LNCAP (cell line): ENCODE measurements around the gene MET.

Source experiments
- TF ChIP-seq, protein P1 (sequence below): fragments of 450-650 bp; IDR thresholded peaks from 2 replicates; pipeline ENCODE4 v1.5.1; 2017; ENCODE audit warnings: mild to moderate bottlenecking

Gene MET

DNA sequence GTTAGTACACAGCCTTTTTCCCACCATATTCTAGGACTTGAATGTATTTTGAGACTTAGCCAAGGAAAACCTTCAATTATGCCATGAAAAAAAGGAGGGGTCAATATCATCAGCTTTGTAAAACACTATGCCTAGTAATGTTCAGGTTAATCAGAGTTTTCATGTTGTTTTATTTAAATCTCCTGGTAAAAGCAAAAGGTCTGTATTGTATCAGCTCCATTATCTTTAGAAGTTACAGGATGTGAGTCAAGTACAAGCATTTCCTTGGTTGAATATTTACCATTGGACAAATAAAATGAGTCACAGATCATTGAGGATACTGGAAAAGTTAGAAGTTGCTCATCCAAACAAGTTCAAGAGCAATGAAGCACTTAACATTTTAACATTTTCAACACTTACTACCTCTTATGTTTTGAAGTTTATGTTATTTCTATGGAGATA is 100.4 kb downstream of the MET start:
- TF ChIP-seq, protein P1, sequence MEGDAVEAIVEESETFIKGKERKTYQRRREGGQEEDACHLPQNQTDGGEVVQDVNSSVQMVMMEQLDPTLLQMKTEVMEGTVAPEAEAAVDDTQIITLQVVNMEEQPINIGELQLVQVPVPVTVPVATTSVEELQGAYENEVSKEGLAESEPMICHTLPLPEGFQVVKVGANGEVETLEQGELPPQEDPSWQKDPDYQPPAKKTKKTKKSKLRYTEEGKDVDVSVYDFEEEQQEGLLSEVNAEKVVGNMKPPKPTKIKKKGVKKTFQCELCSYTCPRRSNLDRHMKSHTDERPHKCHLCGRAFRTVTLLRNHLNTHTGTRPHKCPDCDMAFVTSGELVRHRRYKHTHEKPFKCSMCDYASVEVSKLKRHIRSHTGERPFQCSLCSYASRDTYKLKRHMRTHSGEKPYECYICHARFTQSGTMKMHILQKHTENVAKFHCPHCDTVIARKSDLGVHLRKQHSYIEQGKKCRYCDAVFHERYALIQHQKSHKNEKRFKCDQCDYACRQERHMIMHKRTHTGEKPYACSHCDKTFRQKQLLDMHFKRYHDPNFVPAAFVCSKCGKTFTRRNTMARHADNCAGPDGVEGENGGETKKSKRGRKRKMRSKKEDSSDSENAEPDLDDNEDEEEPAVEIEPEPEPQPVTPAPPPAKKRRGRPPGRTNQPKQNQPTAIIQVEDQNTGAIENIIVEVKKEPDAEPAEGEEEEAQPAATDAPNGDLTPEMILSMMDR: no peak

DNA sequence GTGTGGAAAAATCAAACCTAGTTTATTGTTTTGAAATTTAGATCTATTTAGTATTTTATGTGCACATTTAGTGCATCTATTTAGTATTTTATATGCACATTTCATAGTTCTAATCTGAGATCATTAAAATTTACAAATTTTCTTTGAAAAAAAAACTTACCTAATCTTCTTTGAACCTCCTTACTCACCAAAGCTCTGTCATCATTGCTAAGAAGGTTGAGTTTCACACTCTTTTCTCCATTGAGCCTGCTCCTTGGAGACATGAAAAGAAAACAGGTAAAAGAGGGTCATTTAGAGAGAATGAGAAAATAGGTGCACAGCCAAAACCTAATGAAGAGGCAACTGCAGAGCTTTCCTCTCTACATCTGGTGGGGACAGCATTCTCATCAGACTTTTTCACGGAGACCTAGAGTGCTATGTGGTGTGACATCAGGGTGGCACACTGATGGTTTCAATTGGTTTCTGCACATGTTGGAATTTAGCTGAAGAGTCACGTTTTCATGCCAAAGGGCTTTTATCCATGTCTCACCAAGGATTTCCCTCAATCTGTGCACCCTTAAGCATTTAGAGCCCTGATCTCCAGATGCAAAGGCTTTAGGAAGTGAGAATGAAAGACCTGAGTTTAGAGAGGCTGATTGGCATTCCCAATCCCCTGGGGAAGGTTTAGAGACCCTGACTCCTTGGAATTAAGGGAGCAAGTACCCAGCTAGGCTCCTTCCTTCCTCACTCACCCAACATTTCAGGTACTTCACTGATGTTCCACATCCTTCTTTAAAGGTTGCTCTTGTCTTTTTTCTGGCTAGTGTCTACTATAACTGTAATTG is 101.1 kb downstream of the MET start:
- TF ChIP-seq, protein P1: no peak

DNA sequence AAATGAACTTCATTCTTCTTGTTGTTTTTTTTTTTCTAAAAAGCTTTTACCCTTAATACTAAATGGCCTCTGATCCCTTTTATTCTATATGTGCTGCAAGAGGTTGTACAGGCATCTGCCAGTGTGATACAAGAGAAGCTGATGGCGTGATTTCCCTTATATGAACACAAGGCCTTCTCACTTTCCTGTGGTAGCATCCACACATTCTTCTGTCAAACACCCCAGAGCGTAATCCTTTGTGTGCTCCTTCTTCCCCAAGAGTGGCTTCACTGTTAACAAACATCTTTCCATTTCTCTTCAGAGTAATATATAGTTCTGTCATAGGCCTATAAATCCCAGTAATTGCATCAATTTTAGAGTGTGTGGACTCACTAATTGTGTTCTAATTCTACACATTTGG is 104.0 kb downstream of the MET start:
- TF ChIP-seq, protein P1: no peak

DNA sequence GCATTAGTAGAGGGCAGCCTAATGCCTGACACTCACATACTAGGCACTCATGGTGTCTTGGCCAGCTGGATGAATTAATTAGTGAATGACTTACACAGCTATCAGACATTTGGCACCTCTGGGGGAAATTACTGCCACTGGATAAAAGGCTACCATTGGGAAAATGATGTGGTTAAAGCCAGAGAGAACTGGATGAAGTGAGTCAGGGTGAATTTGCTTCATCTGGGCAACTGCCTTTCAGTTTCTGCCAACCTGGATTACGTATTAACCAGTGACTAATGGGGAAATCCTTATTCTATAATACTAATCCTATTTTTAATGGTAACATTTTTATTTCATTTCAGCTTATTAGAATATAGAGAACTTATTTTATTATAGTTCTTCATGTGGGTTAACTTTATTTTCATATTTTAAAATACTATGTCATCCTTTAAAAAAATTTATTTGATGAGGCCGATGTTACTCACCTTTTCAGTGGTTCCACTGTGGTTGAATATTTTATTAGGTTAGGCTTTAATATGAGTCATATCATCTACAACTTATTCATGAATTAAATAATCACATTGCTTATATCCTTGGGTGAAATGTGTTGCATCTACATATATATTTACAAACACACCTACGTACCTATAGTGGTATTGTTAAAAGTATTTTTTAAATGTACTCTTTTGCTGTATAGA is 104.8 kb downstream of the MET start:
- TF ChIP-seq, protein P1: no peak

DNA sequence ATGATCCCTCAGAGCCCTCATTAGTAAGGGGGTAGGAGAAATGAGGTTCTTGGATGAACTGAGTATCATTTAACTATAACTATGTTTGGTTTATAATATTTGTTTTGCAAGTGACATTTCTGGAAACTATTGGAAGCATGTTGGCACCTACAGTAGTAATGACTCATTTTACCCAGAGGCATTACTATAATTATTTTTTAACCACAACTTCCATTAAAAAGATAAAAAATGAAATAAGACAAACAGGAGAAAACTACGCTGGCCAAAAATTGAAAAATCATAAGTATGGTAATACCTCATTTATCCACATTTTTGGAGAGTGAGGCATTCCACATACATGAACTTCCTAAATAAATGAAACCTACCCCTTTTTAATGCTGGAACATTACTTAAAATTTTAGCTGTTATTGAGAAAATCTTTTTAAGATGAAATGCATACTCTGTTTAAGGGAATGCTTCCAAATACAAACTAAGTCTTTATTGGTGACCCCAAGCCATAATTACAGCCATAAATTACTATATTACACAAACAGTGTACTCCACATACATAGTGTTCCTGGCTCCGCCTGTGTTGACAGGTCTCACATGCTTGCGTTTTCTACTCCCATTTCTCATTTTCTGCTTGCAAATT is 105.8 kb downstream of the MET start:
- TF ChIP-seq, protein P1: no peak

DNA sequence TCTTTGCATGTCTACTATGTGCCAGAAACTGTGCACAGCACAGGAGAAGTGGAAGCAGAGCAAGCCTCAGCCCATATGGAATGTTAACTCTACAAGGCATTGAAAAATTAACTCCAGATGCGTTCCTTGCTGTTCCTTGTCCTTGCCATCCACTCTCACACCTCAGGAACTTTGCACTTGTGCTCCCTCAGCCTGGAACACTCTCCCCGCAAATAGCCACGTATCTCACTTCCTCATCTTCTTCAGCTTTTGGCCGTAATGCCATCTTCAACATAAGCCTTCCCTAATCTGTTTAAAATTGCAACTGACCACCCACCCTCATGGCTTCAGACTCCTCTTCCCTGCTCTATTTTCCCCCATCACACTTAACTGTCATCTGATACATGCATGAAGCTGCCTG is 107.2 kb downstream of the MET start:
- TF ChIP-seq, protein P1: no peak

DNA sequence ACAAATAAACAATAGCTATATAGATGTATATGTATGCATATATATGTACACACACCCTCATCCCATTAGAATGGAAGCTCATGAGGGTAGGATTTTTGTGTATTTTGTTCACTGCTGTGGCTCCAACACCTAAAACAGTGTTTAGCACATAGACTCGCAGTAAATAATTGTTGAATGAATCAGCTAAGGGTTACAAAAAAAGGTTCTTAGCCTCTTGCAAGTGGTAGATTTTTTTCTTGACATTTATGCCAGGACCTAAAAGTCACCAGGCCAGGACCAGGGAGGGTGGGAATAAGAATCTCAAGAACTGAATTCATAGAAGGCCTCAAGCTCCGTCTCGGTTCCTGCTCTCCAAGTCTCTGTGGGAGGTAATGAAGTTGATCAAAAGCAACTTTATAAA is 107.9 kb downstream of the MET start:
- TF ChIP-seq, protein P1: no peak
